ENCODE data around the gene HRH2.

DNA sequence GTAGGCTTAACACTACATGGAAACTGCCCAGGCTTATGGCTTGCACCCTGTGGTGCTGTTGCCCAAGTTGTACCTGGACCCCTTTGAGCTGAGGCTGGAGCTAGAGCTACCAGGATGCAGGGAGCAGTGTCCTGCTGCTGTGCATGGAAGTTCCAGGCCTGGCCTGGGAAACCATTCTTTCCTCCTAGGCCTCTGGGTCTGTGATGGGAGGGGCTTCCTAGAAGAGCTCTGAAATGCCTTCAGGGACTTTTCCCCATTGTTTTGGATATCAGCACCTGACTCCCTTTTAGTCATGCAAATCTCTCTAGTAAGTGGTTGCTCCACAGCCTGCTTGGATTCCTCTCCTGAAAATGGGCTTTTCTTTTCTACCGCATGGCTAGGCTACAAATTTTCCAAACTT is 7.9 kb upstream of the HRH2 start:
- TF ChIP-seq ELF4 (IDR thresholded peaks at IDR 0.05) = no peak
- TF ChIP-seq FOXK2 (IDR thresholded peaks at IDR 0.05) = no peak
- no peak for TF ChIP-seq TARDBP (IDR thresholded peaks at IDR 0.05)
- no peak for TF ChIP-seq FOXM1 (IDR thresholded peaks at IDR 0.05; ENCODE audit: borderline replicate concordance)
- TF ChIP-seq LEF1 (IDR thresholded peaks at IDR 0.05; ENCODE audit: borderline replicate concordance) = no peak
- TF ChIP-seq CTBP1 (IDR thresholded peaks at IDR 0.05; ENCODE audit: borderline replicate concordance) = no peak
- no peak for TF ChIP-seq NFRKB (IDR thresholded peaks at IDR 0.05)
- TF ChIP-seq, protein P1, sequence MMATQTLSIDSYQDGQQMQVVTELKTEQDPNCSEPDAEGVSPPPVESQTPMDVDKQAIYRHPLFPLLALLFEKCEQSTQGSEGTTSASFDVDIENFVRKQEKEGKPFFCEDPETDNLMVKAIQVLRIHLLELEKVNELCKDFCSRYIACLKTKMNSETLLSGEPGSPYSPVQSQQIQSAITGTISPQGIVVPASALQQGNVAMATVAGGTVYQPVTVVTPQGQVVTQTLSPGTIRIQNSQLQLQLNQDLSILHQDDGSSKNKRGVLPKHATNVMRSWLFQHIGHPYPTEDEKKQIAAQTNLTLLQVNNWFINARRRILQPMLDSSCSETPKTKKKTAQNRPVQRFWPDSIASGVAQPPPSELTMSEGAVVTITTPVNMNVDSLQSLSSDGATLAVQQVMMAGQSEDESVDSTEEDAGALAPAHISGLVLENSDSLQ (IDR thresholded peaks at IDR 0.05) = no peak
- no peak for TF ChIP-seq SP1 (IDR thresholded peaks at IDR 0.05)
- no peak for TF ChIP-seq ARNT (IDR thresholded peaks at IDR 0.05)
- no peak for TF ChIP-seq SUZ12 (IDR thresholded peaks at IDR 0.05)
- no peak for TF ChIP-seq L3MBTL2 (conservative IDR thresholded peaks at IDR 0.05)

Measured in HEK293T (cell line).